Fibroblast of lung (primary cell): Measurements from ENCODE around the gene ATP5F1D.
"Not testable (repeated sequence)": the region's sequence is repeated elsewhere in the genome, so short reads cannot be mapped to it uniquely, and the experiment has no call there.

Source experiments
- EZH2 ChIP-seq: IDR thresholded peaks from 2 replicates; pipeline ENCODE4 v1.5.1; 2012; ENCODE audit warnings: low read length, control low read depth, mild to moderate bottlenecking; ENCODE audit errors: missing control alignments
- TF ChIP-seq, protein P1 (sequence below), 2 donors: IDR thresholded peaks in 1 of 2; conservative IDR thresholded peaks in 1 of 2; 1 replicate in 1 of 2; 2 replicates in 1 of 2; pipeline ENCODE4 v1.5.1; 2011 to 2012; ENCODE audit warnings: low read length in 2 of 2, control low read depth in 1 of 2, inconsistent platforms in 1 of 2, low read depth in 1 of 2, mild to moderate bottlenecking in 1 of 2

GRCh38 chr19:1208830-1209229 lies 32.7 kb upstream of the ATP5F1D start:
- TF ChIP-seq, protein P1, sequence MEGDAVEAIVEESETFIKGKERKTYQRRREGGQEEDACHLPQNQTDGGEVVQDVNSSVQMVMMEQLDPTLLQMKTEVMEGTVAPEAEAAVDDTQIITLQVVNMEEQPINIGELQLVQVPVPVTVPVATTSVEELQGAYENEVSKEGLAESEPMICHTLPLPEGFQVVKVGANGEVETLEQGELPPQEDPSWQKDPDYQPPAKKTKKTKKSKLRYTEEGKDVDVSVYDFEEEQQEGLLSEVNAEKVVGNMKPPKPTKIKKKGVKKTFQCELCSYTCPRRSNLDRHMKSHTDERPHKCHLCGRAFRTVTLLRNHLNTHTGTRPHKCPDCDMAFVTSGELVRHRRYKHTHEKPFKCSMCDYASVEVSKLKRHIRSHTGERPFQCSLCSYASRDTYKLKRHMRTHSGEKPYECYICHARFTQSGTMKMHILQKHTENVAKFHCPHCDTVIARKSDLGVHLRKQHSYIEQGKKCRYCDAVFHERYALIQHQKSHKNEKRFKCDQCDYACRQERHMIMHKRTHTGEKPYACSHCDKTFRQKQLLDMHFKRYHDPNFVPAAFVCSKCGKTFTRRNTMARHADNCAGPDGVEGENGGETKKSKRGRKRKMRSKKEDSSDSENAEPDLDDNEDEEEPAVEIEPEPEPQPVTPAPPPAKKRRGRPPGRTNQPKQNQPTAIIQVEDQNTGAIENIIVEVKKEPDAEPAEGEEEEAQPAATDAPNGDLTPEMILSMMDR (conservative IDR thresholded peaks at IDR 0.05 in 1 of 2, IDR thresholded peaks at IDR 0.05 in 1 of 2; ENCODE audit: low read depth in 1 of 2, low read length in 2 of 2) = not testable (repeated sequence)
- TF ChIP-seq EZH2 = not testable (repeated sequence)
